ENCODE measurements around the gene PRDM10.

PRDM10 gene

GRCh38 chr11:129852125-129852740, 150.4 kb downstream of the PRDM10 start:
- H3K27ac Mint-ChIP-seq = no peak overlapping the region
- H3K27me3 Mint-ChIP-seq = no peaks in the 10 kb centered on the region
- H3K4me1 Mint-ChIP-seq (ENCODE audit: low read depth) = peaks cover 26% of the 10 kb centered on the region
- H3K36me3 Mint-ChIP-seq (ENCODE audit: low read depth) = no peaks in the 10 kb centered on the region
- H3K4me3 Mint-ChIP-seq = no peak overlapping the region
- H3K9me3 Mint-ChIP-seq = no peaks in the 10 kb centered on the region

All from stimulated activated naive CD8-positive, alpha-beta T cell treated with anti-CD3 and anti-CD28 coated beads, Interleukin-15, Interleukin-2, amounts not matched to agents 100 ng/mL and 50 ng/mL, for 24 hours (primary cell).